Smooth muscle cell (in vitro differentiated cells): ENCODE results near the gene CENPO. TPM values are rescaled to one million over a fixed set of nuclear protein-coding genes. Genes with fewer than 3 reads are reported as not detected.

Experiments
- DNase-seq: peaks from one replicate; lab custom pipeline; 2025; ENCODE audit not compliant: unreplicated experiment; lab: John Stamatoyannopoulos, UW
- H2AFZ ChIP-seq: fragments of 200-600 bp; sonication (generic); 2 replicates; pipeline ENCODE4 v1.6.0; 2016; ENCODE audit warnings: antibody characterized with exemption, low read depth, mild to moderate bottlenecking
- H3F3A ChIP-seq: fragments of 200-600 bp; sonication (generic); 2 replicates; pipeline ENCODE4 v1.6.0; 2017; ENCODE audit warnings: antibody characterized with exemption, low read depth
- H3K27ac ChIP-seq: fragments of 200-600 bp; sonication (generic); 2 replicates; pipeline ENCODE4 v1.5.1; 2016; ENCODE audit warnings: low read depth, mild to moderate bottlenecking
- H3K27me3 ChIP-seq: fragments of 200-600 bp; sonication (generic); 2 replicates; pipeline ENCODE4 v1.6.1; 2016; ENCODE audit warnings: low read depth, mild to moderate bottlenecking
- H3K36me3 ChIP-seq: fragments of 200-600 bp; sonication (generic); 2 replicates; pipeline ENCODE4 v1.5.1; 2016; ENCODE audit warnings: low read depth
- H3K4me1 ChIP-seq: fragments of 200-600 bp; sonication (generic); 2 replicates; pipeline ENCODE4 v1.5.1; 2016; ENCODE audit warnings: low read depth
- H3K4me2 ChIP-seq: fragments of 200-600 bp; sonication (generic); 2 replicates; pipeline ENCODE4 v1.6.0; 2016; ENCODE audit warnings: mild to moderate bottlenecking
- H3K4me3 ChIP-seq: fragments of 200-600 bp; sonication (generic); 2 replicates; pipeline ENCODE4 v1.5.1; 2016; ENCODE audit warnings: mild to moderate bottlenecking
- H3K79me2 ChIP-seq: fragments of 200-600 bp; sonication (generic); 2 replicates; pipeline ENCODE4 v1.6.0; 2016; ENCODE audit warnings: low read depth, mild to moderate bottlenecking
- H3K9ac ChIP-seq: fragments of 200-600 bp; sonication (generic); 2 replicates; pipeline ENCODE4 v1.6.0; 2016; ENCODE audit warnings: low read depth
- H3K9me3 ChIP-seq: fragments of 200-600 bp; sonication (generic); replicated peaks from 2 replicates; pipeline ENCODE4 v1.5.1; 2016; ENCODE audit warnings: low read depth
- H4K20me1 ChIP-seq: fragments of 200-600 bp; sonication (generic); 2 replicates; pipeline ENCODE4 v1.6.0; 2016; ENCODE audit warnings: low read depth
- WGBS: methylation state at CpG from one replicate; pipeline ENCODE4 v1.1.7; 2016; ENCODE audit warnings: low lambda C conversion rate; 5-methylcytosine and 5-hydroxymethylcytosine counted together
- polyA plus RNA-seq: library from polyadenylated mRNA; unstranded; fragments of >200 nt; fragmentation: Nextera tagmentation; extraction: Ambion mirVana; gene quantifications from 2 replicates; pipeline ENCODE4 v1.2.1, GENCODE V29; 2016
- total RNA-seq: library from RNA; depleted of rRNA; stranded (reverse); fragments of >200 nt; gene quantifications from 2 replicates; pipeline ENCODE4 v1.2.3, GENCODE V29; 2014
- TF ChIP-seq, protein P1 (sequence below): fragments of 200-600 bp; sonication (generic); IDR thresholded peaks from 2 replicates; pipeline ENCODE4 v1.5.1; 2017; ENCODE audit warnings: borderline replicate concordance, mild to moderate bottlenecking, antibody characterized with exemption; ENCODE audit not compliant: insufficient read depth, poor library complexity, severe bottlenecking

The CENPO gene
- total RNA-seq, result 14.1 and 14.7 TPM in 2 replicates
- 9.3 and 15.3 TPM in 2 replicates for polyA plus RNA-seq

DNA sequence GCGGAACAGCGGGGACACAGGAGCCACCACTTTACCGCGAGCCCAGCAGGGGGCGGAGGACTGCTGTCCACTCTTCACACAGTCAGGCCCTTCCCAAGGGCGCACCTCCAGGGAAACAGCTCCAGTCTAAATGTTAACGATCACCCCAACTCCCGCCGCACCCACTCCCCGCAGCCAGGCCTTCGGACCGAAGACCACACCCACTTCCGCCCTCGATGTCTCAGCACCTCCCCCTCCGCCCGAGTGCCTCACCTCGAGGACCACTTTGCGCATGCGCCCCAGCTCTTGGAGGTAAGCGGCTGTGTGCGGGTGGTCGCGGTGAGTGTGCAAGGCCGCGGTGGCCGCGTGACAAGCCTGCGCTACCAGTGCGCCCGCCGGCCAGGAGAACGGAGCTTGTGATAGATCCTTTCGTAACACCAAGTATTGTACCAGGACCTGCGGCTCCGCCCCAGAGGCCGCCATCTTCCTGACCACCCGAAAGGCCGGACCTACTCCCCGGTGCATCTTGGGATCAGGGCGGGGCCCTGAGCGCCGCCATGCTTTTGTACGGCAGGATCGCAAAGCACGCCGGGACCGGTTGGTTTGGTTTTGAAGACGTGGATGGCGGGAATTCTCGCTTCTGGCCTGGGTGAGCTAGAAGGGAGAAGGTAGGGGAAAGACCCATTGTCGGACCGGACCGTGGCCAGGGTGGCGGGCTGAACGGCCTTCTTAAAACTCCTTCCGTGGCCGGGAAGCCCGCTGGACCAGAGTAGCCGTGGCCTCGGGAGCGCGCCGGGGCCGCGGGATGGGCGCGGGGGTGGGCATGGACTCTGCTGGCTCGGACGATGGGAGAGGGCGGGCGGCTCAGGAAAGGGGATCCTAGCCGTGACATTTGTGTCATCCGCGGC is at the start of gene CENPO, which contains the start of gene PTRHD1:
Gene CENPO (plus strand): TSS at position 552 of the 887 bp plus-strand sequence. CDS start 495 bp downstream, outside the sequence.
Gene PTRHD1 (minus strand): TSS at position 518 of the 887 bp plus-strand sequence. CDS start 14 bp downstream, at position 504.
- under 1% methylated on average over 70 of the region's 74 CpGs for WGBS
- Histone ChIP-seq H3K9ac (peak within 1 kb of the TSS; percentile 95), H3F3A (peaks cover 4% of the 10 kb centered on the region), H2AFZ (peak within 1 kb of the TSS; percentile 93), H3K27me3 (no peaks in the 10 kb centered on the region), H3K9me3 (no peaks in the 10 kb centered on the region), H3K4me3 (peak within 1 kb of the TSS; percentile 82), H3K4me1 (peaks cover 20% of the 10 kb centered on the region), H4K20me1 (no peaks in the 10 kb centered on the region), H3K4me2 (peak within 1 kb of the TSS; percentile 91), H3K79me2 (peaks cover 44% of the 10 kb centered on the region), H3K36me3 (no peaks in the 10 kb centered on the region), H3K27ac (peak within 1 kb of the TSS; percentile 96)
- DNase-seq, result peak; percentile 99
- TF ChIP-seq, protein P1, sequence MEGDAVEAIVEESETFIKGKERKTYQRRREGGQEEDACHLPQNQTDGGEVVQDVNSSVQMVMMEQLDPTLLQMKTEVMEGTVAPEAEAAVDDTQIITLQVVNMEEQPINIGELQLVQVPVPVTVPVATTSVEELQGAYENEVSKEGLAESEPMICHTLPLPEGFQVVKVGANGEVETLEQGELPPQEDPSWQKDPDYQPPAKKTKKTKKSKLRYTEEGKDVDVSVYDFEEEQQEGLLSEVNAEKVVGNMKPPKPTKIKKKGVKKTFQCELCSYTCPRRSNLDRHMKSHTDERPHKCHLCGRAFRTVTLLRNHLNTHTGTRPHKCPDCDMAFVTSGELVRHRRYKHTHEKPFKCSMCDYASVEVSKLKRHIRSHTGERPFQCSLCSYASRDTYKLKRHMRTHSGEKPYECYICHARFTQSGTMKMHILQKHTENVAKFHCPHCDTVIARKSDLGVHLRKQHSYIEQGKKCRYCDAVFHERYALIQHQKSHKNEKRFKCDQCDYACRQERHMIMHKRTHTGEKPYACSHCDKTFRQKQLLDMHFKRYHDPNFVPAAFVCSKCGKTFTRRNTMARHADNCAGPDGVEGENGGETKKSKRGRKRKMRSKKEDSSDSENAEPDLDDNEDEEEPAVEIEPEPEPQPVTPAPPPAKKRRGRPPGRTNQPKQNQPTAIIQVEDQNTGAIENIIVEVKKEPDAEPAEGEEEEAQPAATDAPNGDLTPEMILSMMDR, result peak; percentile 48

DNA sequence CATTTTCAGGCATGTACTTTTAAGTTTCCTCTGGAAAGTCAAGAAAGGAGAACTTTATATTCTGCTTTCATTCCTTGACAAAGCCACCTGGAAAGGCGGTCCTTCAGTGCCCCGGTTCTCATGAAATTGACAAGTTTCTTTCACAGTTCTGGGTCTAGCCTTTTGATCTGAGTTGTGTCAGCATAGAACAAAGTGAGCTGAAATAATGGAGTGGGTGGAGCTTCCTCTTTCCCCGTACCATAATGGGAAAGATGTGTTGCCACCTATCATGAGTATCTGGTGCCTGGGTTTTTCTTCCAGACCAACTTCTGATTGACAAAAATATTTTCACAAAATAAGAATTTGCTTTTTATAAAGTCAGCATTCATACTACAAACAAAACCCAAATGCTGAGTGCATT is 49.3 kb upstream of the CENPO start:
- 84% methylated on average over 3 of the region's 3 CpGs for WGBS
- DNase-seq, result no peak
- Histone ChIP-seq H3K4me3 (no peak overlapping the region), H3K4me1 (no peaks in the 10 kb centered on the region), H2AFZ (no peak overlapping the region), H3K27ac (no peak overlapping the region), H3K4me2 (no peak overlapping the region), H3K9ac (no peak overlapping the region), H3K9me3 (no peaks in the 10 kb centered on the region), H4K20me1 (no peaks in the 10 kb centered on the region), H3K27me3 (no peaks in the 10 kb centered on the region), H3K79me2 (no peaks in the 10 kb centered on the region), H3K36me3 (no peaks in the 10 kb centered on the region), H3F3A (no peaks in the 10 kb centered on the region)
- TF ChIP-seq, protein P1, result no peak

DNA sequence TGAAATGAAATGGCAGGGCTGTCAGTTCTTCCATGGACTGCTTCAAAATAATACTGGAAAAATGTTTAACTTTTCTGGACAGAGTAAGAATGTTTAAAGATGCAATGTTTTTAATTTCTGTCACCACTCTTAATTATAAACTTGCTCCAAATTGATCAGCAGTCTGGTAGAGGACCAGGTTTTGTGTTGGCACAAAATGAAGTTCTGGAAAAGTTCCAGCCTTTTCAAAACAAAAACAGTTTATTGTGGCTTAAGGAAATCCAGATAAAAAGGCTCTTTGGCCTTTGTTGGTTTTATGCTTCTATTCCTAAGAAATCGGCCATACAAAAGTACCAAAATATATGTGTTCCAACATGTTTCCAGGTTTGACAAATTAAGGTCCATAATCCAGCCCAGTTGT is 48.9 kb upstream of the CENPO start:
- H3K27ac ChIP-seq, result no peak overlapping the region
- no peaks in the 10 kb centered on the region for H3K9me3 ChIP-seq
- no peaks in the 10 kb centered on the region for H3K4me1 ChIP-seq
- H3K36me3 ChIP-seq, result no peaks in the 10 kb centered on the region
- H3K27me3 ChIP-seq, result no peaks in the 10 kb centered on the region
- H2AFZ ChIP-seq, result no peak overlapping the region
- no peaks in the 10 kb centered on the region for H3K79me2 ChIP-seq
- no peaks in the 10 kb centered on the region for H4K20me1 ChIP-seq
- no peak for DNase-seq
- 70% methylated on average over 1 of the region's 1 CpG for WGBS
- H3K9ac ChIP-seq, result no peak overlapping the region
- H3K4me2 ChIP-seq, result no peak overlapping the region
- TF ChIP-seq, protein P1, result no peak
- no peak overlapping the region for H3K4me3 ChIP-seq
- no peaks in the 10 kb centered on the region for H3F3A ChIP-seq
